GM21381 (cell line): ENCODE results near the gene SLC2A1.

Source experiments
- ATAC-seq: cut with Tn5 transposase; IDR thresholded peaks from one replicate; pipeline ENCODE4 v1.9.1; 2021; ENCODE audit warnings: mild to moderate bottlenecking, moderate library complexity; ENCODE audit not compliant: unreplicated experiment

The SLC2A1 gene

GRCh38 chr1:42958488-42959319 is at the start of gene SLC2A1:
Gene SLC2A1 (minus strand): TSS chr1:42958868. CDS start chr1:42958651, 217 bp downstream.
- ATAC-seq: peak; percentile 73

DNA sequence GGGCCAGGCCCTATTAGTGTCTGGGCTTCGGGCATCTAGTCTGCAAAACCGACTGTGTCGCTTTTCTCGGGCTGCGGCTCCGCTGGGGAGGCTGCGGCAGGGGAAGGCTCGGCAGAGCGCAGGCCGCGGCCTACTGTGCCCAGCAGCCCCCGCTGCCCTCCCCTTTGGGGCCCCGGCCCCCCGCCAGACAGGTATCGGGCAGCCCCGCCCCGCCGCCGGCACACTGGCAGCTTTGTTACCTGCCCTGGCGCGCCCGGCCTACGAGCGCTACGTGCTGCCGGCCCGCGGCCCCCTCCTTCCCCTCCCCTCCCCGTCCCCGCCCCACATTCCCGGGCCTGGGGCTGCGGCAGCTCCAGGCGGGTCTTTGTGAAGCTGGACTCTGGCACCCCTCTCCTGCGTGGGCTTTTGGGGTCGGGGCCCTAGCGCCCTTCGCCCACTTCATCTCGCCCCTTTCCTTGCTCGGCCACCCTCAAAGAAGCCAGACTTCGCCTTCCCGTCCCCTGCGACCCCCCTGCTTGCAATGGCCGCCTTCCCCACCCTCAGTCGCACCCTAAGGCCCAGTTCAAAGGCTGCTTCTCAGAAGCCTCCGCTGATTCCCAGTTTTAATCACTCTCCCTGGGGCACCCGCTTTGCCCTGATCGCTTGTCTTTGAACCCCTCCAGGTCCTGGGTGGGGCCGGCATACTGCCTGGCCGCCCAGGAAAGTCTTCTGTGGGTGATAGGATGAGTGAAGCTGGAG is 48.9 kb upstream of the SLC2A1 start:
- no peak for ATAC-seq

- no peak for ATAC-seq
These were observed 47.0 kb upstream of the SLC2A1 start for GRCh38 chr1:43005460-43006361.

- ATAC-seq: no peak
These were observed 46.2 kb upstream of the SLC2A1 start for GRCh38 chr1:43004587-43005459.

DNA sequence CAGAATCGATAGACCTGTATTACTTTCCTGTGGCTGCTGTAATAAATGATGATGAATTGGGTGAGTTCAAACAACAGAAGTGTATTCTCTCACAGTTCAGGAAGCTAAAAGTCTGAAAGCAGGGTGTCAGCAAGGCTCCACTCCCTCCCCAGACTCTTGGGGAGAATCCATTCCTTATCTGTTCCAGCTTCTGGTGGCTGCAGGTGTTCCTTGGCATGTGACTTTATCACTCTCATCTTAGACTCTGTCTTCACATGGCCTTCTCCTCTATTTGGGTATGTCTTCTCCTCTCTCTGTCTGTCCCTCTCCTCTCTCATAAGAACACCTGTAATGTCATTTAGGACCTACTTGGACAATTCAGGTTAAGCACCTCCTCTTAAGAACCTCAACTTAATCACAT is 44.1 kb upstream of the SLC2A1 start:
- ATAC-seq: no peak

DNA sequence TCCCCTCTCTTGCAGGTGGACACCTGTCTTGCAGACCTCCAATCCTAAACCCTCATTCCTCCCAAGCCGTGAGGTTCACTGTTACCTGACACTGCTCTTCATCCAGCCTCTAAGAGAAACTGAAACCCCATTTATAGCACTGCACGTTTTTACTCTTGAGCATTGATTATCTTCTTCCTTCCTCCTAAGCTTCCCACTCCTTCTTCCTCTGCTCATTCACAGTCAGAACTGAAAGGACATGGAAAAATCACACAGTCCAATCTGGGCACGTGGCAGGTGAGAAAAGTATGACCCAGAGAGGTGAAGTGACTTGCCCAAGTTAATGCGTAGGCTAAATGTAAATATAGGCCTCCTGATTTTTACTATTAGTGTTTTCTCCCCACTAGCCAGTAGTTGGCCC is 43.4 kb upstream of the SLC2A1 start:
- no peak for ATAC-seq

DNA sequence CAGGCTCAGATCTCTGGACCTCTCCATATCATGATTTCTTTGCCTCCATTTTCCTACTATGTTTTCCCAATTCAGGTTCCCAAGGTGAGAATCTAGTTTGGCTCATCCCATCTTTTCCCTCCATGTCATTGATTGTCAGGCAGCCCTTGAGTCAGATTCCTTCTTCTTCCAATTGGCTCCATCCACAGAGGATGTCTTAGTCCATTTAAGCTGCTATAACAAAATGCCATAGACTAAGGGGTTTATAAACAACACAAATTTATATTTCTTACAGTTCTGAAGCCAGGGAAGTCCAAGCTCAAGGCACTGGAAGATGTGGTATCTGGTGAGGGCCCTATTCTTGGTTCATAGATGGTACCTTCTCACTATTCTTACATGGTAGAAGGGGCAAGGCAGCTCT is 42.8 kb upstream of the SLC2A1 start:
- no peak for ATAC-seq

DNA sequence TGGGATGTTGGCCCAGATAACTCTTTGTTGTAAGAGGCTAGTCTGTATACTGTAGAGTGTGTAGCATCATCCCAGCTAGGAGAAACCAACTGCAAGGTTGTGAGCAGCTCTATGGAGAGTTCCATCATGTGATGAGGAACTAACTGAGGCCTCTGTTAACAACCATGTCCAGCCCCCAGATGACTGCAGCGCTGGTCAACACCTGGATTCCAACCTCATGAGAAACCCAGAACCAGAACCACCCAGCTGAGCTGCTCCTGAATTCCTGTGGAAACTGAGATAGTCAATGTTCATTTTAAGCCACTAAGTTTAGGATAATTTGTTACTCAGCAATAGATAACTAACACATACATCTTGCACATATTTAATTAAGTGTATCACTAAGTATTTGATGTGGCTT is 41.6 kb upstream of the SLC2A1 start:
- ATAC-seq: no peak

DNA sequence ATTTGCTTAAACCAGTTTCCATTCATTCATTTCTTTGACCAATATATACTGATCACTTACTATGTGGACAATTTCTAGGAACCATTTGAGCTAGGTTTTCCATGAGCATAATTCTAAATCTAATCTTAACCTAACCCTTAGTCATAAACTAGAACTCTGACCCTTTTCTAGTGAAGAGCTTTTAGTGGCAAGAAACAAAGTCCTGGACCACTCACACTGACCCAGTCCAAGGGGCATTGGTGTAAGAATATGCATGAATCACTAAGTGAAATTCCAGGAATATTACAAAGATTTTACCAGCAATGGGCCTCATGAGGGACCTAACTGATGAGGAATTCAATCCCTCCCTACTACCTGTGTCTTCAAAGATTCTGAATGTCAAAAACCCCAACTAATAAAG is 40.6 kb upstream of the SLC2A1 start:
- no peak for ATAC-seq

- ATAC-seq: no peak
These were observed 39.7 kb upstream of the SLC2A1 start for GRCh38 chr1:42998386-42998785.

GRCh38 chr1:42996384-42996970 is 37.8 kb upstream of the SLC2A1 start:
- no peak for ATAC-seq

- no peak for ATAC-seq
These were observed 35.0 kb upstream of the SLC2A1 start for GRCh38 chr1:42993502-42994136.

DNA sequence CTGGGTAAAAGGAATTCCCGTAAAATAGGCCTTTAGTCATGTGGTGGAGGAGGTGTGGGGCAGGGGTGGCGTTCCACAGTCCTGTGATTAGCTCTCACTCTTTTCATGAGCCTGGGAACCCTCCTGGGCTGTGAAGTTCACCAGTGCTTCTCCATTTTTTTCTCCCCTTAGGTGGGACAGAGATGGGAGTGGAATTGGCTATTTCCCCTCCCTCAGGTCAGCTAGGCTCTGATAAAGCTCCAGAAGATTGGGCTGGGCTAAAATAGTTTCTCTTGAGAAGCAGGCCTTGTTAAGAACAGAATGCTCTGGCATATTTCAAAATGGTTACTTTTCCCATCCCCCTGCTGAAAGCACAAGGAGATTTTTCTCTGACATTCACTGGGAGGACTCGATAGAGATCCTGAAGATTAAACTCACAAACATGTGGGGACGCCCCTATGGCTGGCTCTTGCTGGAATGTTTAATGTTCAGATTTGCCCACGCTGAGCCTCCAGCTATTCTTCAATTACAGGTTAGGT is 33.4 kb upstream of the SLC2A1 start:
- no peak for ATAC-seq

DNA sequence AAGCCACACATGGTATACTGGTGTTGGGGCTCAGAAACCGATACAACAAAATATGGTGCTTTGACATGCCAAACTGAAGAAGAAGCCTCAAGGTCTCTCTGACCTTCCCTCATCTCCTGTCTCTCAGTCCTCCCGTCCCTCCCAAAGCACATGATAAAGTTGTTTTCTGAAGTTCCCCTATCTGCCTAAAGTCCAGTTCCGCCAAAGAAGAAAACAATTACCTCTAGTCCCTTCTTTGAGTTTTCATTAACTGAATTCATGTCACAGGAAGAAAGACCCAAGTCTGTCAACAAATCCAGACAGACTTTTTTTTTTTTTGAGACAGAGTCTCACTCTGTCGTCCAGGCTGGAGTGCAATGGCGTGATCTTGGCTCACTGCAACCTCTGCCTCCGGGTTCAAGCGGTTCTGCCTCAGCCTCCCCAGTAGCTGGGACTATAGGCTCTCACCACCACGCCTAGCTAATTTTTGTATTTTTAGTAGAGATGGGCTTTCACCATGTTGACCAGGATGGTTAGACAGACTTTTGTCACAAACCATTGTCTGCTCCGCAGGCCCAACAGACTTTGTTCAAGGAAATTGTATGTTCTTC is 32.2 kb upstream of the SLC2A1 start:
- ATAC-seq: no peak

DNA sequence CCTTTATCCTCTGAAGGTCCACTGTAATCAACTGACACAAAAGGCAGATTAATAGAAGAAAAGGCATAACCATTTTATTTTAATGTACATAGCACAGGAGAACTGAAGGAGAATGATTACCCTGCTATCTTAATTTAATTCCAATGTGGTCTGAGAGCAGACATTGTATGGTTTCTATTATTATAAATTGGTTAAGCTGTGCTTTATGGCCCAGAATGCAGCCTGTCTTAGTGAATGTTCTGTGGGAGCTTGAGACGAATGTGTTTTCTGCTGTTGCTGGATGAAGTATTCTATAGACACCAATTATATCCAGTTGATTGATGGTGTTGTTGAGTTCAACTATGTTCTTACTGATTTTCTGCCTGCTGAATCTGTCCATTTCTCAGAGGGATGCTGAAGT is 25.0 kb upstream of the SLC2A1 start:
- no peak for ATAC-seq

DNA sequence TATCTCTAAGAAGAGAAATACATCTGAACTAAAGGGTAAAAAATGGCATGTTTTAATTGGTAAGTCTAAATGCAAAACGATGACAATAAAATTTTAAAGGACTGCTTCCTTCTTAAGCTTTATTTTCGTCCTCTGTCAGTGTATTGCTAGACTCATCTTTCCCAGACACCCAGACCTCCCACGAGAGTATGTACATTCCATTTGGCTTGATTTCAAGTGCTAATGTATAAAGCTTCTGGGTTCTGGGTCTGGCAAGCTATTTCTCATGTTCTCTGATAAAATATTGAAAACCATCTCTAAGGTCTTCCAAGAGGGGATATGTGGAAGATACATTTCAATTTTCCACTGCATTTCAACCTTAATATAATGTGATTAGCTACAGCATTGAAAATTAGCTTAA is 24.6 kb upstream of the SLC2A1 start:
- ATAC-seq: no peak

GRCh38 chr1:42982641-42983040 is 24.0 kb upstream of the SLC2A1 start:
- no peak for ATAC-seq

DNA sequence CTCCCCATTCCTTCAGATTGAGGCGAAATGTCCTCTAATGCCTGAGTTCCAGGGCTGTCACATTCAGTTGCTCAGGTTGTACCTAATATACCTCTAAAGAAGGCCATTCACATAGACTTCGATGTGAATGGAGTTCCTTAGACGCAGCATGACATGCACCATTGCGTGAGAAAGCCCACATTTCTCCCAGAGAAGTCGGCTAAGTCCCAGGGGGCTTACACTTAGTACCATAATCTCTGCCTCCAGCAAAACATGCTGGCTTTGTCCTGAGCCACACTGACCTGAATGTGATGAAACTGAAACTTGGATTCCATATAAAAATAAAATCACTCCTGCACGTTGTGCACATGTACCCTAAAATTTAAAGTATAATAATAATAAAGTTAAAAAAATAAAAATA is 23.2 kb upstream of the SLC2A1 start:
- no peak for ATAC-seq

DNA sequence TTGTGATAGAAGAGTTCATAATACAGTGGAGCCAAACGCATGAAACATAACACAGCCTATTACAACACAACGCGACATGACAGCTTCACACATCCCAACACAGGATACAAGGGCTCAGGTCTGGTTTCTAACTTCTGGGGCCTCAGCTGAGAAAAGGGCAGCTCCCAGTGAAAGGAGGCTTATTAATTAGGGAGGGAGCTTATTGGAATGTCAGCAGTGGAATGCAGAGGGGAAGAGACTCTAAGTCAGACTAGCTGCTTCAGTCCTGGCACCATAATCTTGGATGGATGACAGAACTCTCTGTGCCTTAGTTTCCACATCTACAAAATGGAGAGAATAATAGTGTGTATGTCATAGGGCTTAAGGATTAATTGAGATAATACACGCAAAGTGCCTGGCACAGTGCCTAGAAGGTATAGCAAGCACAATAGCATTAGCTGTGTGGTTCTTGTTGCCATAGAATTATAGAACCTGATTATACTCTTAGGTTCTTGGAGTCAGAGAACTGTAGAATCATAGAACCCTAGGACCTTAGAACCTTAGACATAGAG is 22.7 kb upstream of the SLC2A1 start:
- ATAC-seq: no peak
